ENCODE data around the gene HTRA3. TPM values are rescaled to one million over a fixed set of nuclear protein-coding genes. Genes with fewer than 3 reads are reported as not detected.

The HTRA3 gene
- total and polyA plus RNA-seq, 7 donors, result 7.2 to 26.4 (median 14.0) TPM

- no peak for DNase-seq
- peaks cover 51% of the 10 kb centered on the region for H3K4me1 ChIP-seq
- H3K27me3 ChIP-seq (ENCODE audit: insufficient read depth in 3 of 3, low read length in 2 of 3), result no peaks in the 10 kb centered on the region
- ATAC-seq, result no peak
- H3K27ac ChIP-seq, result no peak overlapping the region
- WGBS, 3 donors, result 76 to 85% (median 82%) methylated on average over 9 to 13 of the region's 13 CpGs
- H3K4me3 ChIP-seq, result no peak overlapping the region
- H3K36me3 ChIP-seq (ENCODE audit: insufficient read depth in 1 of 2, low read depth in 1 of 2), result no peaks in the 10 kb centered on the region
- no peak for TF ChIP-seq CTCF (IDR thresholded peaks at IDR 0.05)
- intact Hi-C loops (cut with DNase I), result no loop called here
- H3K9me3 ChIP-seq, result no peaks in the 10 kb centered on the region
Observed at GRCh38 chr4:8273450-8273849, 3.9 kb downstream of the HTRA3 start.

GRCh38 chr4:8274066-8274652 lies 4.6 kb downstream of the HTRA3 start:
- Histone ChIP-seq H3K4me1 (peaks cover 51% of the 10 kb centered on the region), H3K9me3 (no peaks in the 10 kb centered on the region), H3K27me3 (ENCODE audit: insufficient read depth in 3 of 3, low read length in 2 of 3) (no peaks in the 10 kb centered on the region), H3K4me3 (no peak overlapping the region), H3K27ac (no peak overlapping the region), H3K36me3 (ENCODE audit: insufficient read depth in 1 of 2, low read depth in 1 of 2) (no peaks in the 10 kb centered on the region)
- TF ChIP-seq CTCF (IDR thresholded peaks at IDR 0.05), result no peak
- WGBS, 3 donors, result 85 to 91% (median 89%) methylated on average over 21 of the region's 21 CpGs
- intact Hi-C loops (cut with DNase I), result no loop called here
- DNase-seq, result no peak
- ATAC-seq, result no peak

- peak; percentile 92 to 95 for DNase-seq
- H3K27ac ChIP-seq, result no peak overlapping the region
- intact Hi-C loops (cut with DNase I), result no loop called here
- peak; percentile 78 to 87 (median 86) for ATAC-seq
- peaks cover 51% of the 10 kb centered on the region for H3K4me1 ChIP-seq
- no peak overlapping the region for H3K4me3 ChIP-seq
- peak; percentile 41 for TF ChIP-seq CTCF (IDR thresholded peaks at IDR 0.05)
- no peaks in the 10 kb centered on the region for H3K27me3 ChIP-seq (ENCODE audit: insufficient read depth in 3 of 3, low read length in 2 of 3)
- 25 to 32% (median 26%) methylated on average over 19 of the region's 19 CpGs for WGBS, 3 donors
- H3K9me3 ChIP-seq, result no peaks in the 10 kb centered on the region
- no peaks in the 10 kb centered on the region for H3K36me3 ChIP-seq (ENCODE audit: insufficient read depth in 1 of 2, low read depth in 1 of 2)
Observed at GRCh38 chr4:8274765-8275547, 5.4 kb downstream of the HTRA3 start.

GRCh38 chr4:8275548-8275910 lies 6.0 kb downstream of the HTRA3 start:
- H3K4me1 ChIP-seq, result peaks cover 46% of the 10 kb centered on the region
- H3K4me3 ChIP-seq, result no peak overlapping the region
- no peak overlapping the region for H3K27ac ChIP-seq
- no peak for TF ChIP-seq CTCF (IDR thresholded peaks at IDR 0.05)
- 74 to 87% (median 78%) methylated on average over 4 of the region's 4 CpGs for WGBS, 3 donors
- H3K9me3 ChIP-seq, result no peaks in the 10 kb centered on the region
- H3K27me3 ChIP-seq (ENCODE audit: insufficient read depth in 3 of 3, low read length in 2 of 3), result no peaks in the 10 kb centered on the region
- intact Hi-C loops (cut with DNase I), result no loop called here
- H3K36me3 ChIP-seq (ENCODE audit: insufficient read depth in 1 of 2, low read depth in 1 of 2), result no peaks in the 10 kb centered on the region
- no peak for ATAC-seq
- peak in 1 of 2 donors; percentile 60 for DNase-seq

Data from psoas muscle (tissue), 8 donors.